GM18526 (cell line): Measurements from ENCODE around the gene COL23A1.

Experiments
- POLR2A ChIP-seq: IDR thresholded peaks from 3 replicates; pipeline ENCODE4 v1.6.1; 2011; ENCODE audit not compliant: insufficient read length; ENCODE audit errors: extremely low read depth

COL23A1 gene

DNA sequence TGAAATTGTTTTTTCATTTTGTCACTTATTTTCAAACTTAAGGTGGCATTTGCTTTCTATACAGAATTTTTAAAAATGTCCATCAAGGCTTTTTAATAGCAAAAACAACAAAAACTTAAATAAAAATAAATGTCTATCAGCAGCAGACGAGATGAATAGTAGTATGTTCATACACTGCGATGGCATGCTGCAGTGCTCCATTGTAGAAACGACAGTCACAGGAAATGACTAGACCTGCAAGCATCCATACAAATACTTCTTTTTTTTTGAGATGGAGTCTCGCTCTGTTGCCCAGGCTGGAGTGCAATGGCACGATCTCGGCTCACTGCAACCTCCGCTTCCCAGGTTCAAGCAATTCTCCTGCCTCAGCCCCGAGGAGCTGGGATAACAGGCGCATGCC, 41.4 kb downstream of the COL23A1 start:
- TF ChIP-seq POLR2A: no peak

- no peak for TF ChIP-seq POLR2A
Observed at GRCh38 chr5:178547753-178548415, 42.3 kb downstream of the COL23A1 start.

DNA sequence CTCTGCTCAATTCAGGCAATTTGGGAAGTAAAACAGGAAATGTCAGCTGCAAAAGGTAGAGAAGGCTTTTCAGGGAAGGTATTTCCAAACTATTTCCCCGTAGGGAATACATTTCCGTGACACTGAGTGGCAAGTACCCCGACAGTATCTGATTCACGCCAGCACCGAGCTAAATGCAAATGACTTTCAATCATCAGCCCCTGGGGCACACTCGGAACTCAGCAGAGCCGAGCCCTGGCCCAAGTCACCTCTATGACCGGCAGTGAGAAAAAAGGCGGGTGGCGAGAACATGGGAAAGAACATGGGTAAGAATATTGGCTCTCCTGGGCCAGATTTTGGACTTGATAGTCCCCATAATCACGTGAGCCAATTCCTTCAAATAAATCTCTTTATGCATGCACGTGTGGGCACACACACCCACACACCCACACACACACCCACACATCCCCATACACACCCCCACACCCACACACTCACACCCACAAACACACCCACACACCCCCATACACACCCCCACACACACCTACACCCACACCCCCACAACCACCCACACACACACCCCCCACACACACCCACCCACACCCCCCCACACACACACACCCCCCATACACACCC, 43.0 kb downstream of the COL23A1 start:
- TF ChIP-seq POLR2A: no peak

- no peak for TF ChIP-seq POLR2A
Observed at GRCh38 chr5:178546675-178547033, 43.5 kb downstream of the COL23A1 start.

GRCh38 chr5:178545941-178546674, 44.1 kb downstream of the COL23A1 start:
- TF ChIP-seq POLR2A: no peak

DNA sequence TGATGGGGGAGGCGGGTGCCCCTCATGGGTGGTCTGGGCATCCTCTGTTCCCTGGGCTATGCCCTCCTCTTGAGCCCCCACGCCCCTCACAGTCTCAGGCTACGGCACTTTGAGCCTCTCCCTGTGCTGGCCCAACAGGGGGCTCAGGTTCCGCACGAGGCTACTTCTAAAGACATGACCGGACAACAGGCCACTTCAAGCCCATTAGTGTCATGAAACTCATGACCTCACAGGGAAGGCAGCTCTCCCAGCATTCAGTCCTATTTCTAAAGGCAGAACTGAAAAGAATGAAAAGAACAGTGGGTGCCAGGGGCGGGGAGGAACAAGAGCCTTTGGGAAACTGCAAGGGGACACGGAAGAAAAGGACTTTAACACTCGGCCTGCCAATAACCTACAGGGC, 45.0 kb downstream of the COL23A1 start:
- TF ChIP-seq POLR2A: no peak

GRCh38 chr5:178544166-178544834, 45.9 kb downstream of the COL23A1 start:
- TF ChIP-seq POLR2A: no peak

DNA sequence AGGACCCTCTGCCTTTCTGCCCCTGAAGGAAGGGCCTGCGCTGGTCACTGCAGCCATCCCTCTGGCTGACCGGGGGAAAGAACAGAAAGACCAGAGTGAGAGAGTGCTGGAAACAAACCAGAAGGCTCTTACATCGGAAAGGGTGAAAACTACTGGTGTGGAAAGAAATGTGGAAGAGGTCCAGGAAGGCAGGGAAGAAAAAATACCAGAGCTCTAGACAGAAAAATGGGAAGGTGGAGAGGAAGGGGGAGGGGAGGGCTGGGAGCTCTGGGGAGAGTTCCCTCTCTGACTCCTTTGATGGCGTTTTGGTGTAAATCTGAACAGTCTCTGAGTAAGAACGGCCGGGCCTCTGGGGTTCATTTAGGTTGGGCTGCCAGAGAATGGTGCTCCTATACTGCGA, 47.7 kb downstream of the COL23A1 start:
- TF ChIP-seq POLR2A: no peak

DNA sequence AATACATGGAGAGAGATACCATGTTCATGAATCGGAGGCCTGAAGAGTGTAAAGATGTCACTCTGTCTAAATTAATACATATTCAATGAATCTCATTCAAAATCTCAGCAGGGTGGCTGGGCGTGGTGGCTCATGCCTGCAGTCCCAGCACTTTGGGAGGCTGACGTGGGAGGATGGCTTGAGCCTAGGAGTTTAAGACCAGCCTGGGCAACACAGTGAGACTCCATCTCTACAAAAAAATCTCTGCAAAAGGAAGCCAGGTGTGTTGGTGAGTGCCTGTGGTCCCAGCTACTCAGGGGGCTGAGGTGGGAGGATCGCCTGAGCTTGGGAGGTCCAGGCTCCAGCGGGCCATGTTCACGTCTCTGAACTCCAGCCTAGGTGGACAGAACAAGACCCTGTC, 49.7 kb downstream of the COL23A1 start:
- no peak for TF ChIP-seq POLR2A

DNA sequence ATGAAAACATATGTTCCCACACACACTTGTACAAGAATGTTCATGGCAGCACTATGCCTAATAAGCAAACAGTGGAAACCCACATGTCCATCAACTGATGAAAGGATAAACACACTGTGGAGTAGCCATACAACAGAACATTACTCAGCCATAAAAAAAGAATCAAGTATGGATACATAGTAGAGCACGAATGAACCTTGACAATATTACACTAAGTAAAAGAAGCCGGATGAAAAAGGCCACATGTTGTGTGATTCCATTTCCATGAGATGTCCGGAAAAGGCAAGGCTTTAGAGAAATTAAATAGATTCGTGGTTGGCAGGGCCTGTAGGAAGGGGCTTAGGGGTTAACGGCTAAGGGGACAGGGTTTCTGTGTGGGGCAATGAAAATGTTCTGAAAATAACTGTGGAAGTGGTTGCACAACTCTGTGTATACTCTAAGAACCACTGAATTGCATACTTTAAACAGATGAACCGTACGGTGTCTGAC, 51.4 kb downstream of the COL23A1 start:
- TF ChIP-seq POLR2A: no peak

DNA sequence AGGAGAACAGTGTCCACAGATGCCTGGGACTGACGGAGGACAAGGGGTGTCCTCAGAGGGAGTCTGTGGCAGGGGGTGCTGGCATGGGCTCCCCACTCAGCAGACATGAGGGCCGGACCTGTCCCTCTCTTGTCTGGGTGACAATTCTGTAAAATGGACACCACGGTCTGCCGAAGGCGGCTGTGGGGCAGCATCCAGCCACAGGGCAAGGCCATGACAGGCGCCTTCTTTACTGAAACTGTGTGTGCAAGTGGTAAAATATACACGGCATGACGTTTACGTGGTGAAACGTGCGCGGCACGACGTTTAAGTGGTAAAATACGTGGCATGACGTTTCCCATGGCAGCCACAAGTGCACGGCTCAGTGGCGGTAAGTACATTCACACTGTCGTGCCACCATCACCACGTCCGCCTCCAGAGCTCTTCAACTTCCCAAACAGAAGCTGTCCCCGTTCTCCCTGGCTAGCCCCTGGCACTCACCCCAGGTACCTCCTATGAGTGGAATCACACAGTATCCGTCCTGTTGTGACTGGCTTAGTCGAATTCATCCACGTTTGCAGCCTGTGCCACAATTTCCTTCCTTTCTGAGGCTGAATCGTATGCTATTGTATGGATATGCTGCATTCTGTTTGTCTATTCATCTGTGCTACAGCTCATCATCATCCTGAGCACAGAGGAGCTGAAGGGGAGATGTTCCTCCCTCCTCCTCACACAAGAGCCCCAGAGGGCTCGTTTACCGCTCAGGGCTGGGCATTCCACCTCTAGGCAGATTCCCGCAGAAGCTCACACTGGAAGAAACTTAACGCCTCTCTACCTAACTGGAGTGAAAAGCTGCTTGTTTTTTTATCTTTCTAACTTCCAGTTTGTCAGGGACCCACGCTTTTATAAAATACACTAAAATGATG, 52.5 kb downstream of the COL23A1 start:
- TF ChIP-seq POLR2A: no peak

GRCh38 chr5:178536541-178537466, 53.4 kb downstream of the COL23A1 start:
- no peak for TF ChIP-seq POLR2A

GRCh38 chr5:178535299-178536175, 54.7 kb downstream of the COL23A1 start:
- no peak for TF ChIP-seq POLR2A
